ENCODE data around the gene NMU.

GRCh38 chr4:55610381-55610780 is 25.7 kb downstream of the NMU start:
- TF ChIP-seq CTCF (IDR thresholded peaks at IDR 0.05; ENCODE audit: low read depth, low read length) (no peak), POLR2A (IDR thresholded peaks at IDR 0.05; ENCODE audit: extremely low read depth, insufficient read length) (no peak), MAX (IDR thresholded peaks at IDR 0.05; ENCODE audit: low read depth, low read length) (no peak), MYC (IDR thresholded peaks at IDR 0.05; ENCODE audit: low read depth, low read length) (no peak)

All from NB4 (cell line).